IPS-NIHi7 (cell line): ENCODE data around the gene COQ5.

Experiments used
- DNase-seq: peaks from one replicate; pipeline ENCODE4 v3.0.0; 2012; ENCODE audit warnings: mixed read lengths; ENCODE audit errors: extremely low spot score

Gene COQ5

DNA sequence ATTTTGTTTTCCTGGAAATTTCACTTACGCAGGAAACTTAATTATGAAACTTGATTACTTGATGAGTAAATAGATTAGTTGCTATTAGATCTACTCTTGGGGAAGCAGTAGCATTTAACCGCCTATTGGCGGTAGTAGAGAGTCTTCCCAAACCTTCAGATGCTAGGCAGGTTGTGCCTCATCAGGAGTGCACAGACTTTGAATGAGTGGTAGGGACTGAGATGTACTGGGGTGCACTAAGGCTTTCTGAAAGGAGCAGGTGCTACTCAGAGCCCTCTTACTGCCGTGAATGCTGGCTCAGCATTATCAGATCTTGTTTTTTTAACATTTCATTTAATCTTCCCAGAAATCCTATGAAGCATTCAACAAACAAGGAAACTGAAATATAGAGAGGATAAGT is 75.0 kb downstream of the COQ5 start:
- DNase-seq = peak; percentile 53
